Measurements from ENCODE around the gene SPOCD1. TPM values are rescaled to one million over a fixed set of nuclear protein-coding genes. Genes with fewer than 3 reads are reported as not detected.

SPOCD1 gene
- polyA plus RNA-seq, 1 of the 3 experiments (the other 2 are of a cell fraction): 10.7 TPM

DNA sequence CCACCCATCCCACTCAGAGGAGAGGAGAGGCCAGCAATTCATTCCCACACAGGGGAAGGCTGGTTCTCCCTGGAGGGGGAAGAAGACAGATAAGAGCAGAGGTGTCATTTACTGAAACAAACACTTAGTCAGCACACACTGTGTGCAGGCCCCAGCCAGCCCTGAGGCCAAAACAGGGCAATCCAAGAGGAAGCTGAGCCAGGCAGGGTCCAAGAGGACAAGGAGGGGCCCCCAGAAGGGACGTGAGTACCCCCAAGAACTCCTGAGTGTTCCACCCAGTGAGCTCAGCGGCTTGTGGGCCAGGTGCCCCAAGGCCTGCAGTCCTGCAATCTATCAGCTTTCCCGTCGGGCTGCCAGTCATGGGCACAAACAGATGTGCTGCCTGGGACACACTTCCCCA, 67.5 kb downstream of the SPOCD1 start:
- Histone ChIP-seq H3K27me3 (ENCODE audit: insufficient read depth) (no peaks in the 10 kb centered on the region), H3K9ac (no peak overlapping the region), H3F3A (replicated peaks; ENCODE audit: insufficient read depth) (peaks cover 5% of the 10 kb centered on the region), H3K4me2 (no peak overlapping the region), H3K36me3 (replicated peaks in 1 of 2; ENCODE audit: control insufficient read depth in 1 of 2, insufficient read depth in 2 of 2, low read length in 1 of 2) (no peaks in the 10 kb centered on the region), H3K9me3 (no peaks in the 10 kb centered on the region), H4K20me1 (ENCODE audit: insufficient read depth) (peaks cover 13% of the 10 kb centered on the region), H3K9me2 (no peaks in the 10 kb centered on the region), H3K4me3 (ENCODE audit: low read depth in 2 of 2, low read length in 1 of 2) (no peak overlapping the region), H3K27ac (ENCODE audit: low read depth in 2 of 2, low read length in 1 of 2) (peak overlapping the region in 1 of 2 experiments; percentile 43; a peak in 2 of 4 replicates), H2AFZ (ENCODE audit: low read depth) (no peak overlapping the region), H3K79me2 (ENCODE audit: insufficient read depth) (no peaks in the 10 kb centered on the region), H3K4me1 (ENCODE audit: control insufficient read depth in 1 of 2, insufficient read depth in 2 of 2, low read depth in 1 of 2, low read length in 1 of 2) (peaks cover 16 to 60% of the 10 kb centered on the region in 2 experiments; a peak in 3 of 4 replicates)
- TF ChIP-seq RCOR1 (IDR thresholded peaks at IDR 0.05; ENCODE audit: low read length) (peak; percentile 39; the same call in 1 of the 2 replicates), EP300 (IDR thresholded peaks at IDR 0.05; ENCODE audit: borderline replicate concordance in 1 of 2, low read depth in 1 of 2, low read length in 1 of 2) (peak in 1 of 2 experiments; percentile 51; a peak in 1 of 4 replicates), ZBTB33 (IDR thresholded peaks at IDR 0.05; ENCODE audit: borderline replicate concordance, low read depth) (no peak)
- no CpG with 5 or more reads among the region's 4 CpGs for WGBS (ENCODE audit: low lambda C conversion rate)
- peak; percentile 71 for DNase-seq
- CTCF ChIA-PET: interaction anchor here (1.2 to 25.0 kb wide), 10 partner anchors 10 to 216 kb away, joined by 6 to 707 read pairs (median 12); no protein-coding TSS in a partner anchor
- POLR2A ChIA-PET: interaction anchor here (0.8 to 1.1 kb wide), 3 partner anchors 14 to 36 kb away, joined by 3 read pairs; no protein-coding TSS in a partner anchor

DNA sequence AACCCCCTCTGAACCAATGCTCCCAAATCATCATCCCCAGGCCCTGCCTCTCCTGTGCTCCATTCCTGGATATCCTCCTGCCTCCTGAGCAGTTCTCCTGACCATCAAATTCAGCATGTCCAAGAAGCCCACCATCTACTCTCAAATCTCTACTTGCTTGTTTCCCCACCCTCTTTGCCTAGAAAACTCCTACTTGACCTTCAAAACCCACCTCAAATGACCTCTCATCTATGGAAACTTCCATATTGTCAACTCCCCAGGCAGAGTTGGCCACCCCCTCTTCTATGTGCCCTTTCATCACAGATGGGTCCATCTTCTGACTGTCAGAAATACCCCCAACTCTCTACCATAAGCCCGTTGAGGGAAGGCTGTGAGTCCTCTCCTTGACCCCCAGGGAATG, 68.5 kb downstream of the SPOCD1 start:
- no peak overlapping the region for H3K4me3 ChIP-seq (ENCODE audit: low read depth in 2 of 2, low read length in 1 of 2)
- H3K9me3 ChIP-seq: no peaks in the 10 kb centered on the region
- no peak overlapping the region for H2AFZ ChIP-seq (ENCODE audit: low read depth)
- H3F3A ChIP-seq (replicated peaks; ENCODE audit: insufficient read depth): peaks cover 5% of the 10 kb centered on the region
- DNase-seq: no peak
- CTCF ChIA-PET: interaction anchor here (0.8 to 25.0 kb wide), 8 partner anchors 13 to 217 kb away, joined by 4 to 707 read pairs (median 36); no protein-coding TSS in a partner anchor
- no peak overlapping the region for H3K27ac ChIP-seq (ENCODE audit: low read depth in 2 of 2, low read length in 1 of 2)
- H3K27me3 ChIP-seq (ENCODE audit: insufficient read depth): no peaks in the 10 kb centered on the region
- H3K79me2 ChIP-seq (ENCODE audit: insufficient read depth): no peaks in the 10 kb centered on the region
- whole genome bisulfite sequencing (ENCODE audit: low lambda C conversion rate): 86% methylated on average over 1 of the region's 1 CpG
- POLR2A ChIA-PET: no interaction called here
- H4K20me1 ChIP-seq (ENCODE audit: insufficient read depth): peaks cover 13% of the 10 kb centered on the region
- H3K36me3 ChIP-seq (replicated peaks in 1 of 2; ENCODE audit: control insufficient read depth in 1 of 2, insufficient read depth in 2 of 2, low read length in 1 of 2): no peaks in the 10 kb centered on the region
- H3K9ac ChIP-seq: no peak overlapping the region
- H3K4me2 ChIP-seq: no peak overlapping the region
- H3K4me1 ChIP-seq (ENCODE audit: control insufficient read depth in 1 of 2, insufficient read depth in 2 of 2, low read depth in 1 of 2, low read length in 1 of 2): peaks cover 10 to 50% of the 10 kb centered on the region in 2 experiments; a peak in 3 of 4 replicates
- H3K9me2 ChIP-seq: no peaks in the 10 kb centered on the region
- TF ChIP-seq POLR2AphosphoS5 (IDR thresholded peaks at IDR 0.05; ENCODE audit: low read depth, low read length) (no peak), ZBTB33 (IDR thresholded peaks at IDR 0.05; ENCODE audit: borderline replicate concordance, low read depth) (no peak), NRF1 (IDR thresholded peaks at IDR 0.05; ENCODE audit: low read depth, low read length) (no peak), EP300 (IDR thresholded peaks at IDR 0.05; ENCODE audit: borderline replicate concordance in 1 of 2, low read depth in 1 of 2, low read length in 1 of 2) (no peak), ELF1 (IDR thresholded peaks at IDR 0.05) (no peak), TCF12 (IDR thresholded peaks at IDR 0.05) (no peak), GATA2 (CRISPR knock-in tag; IDR thresholded peaks at IDR 0.05) (no peak), REST (IDR thresholded peaks at IDR 0.05; ENCODE audit: low read depth, low read length) (no peak), YY1 (IDR thresholded peaks at IDR 0.05; ENCODE audit: low read depth) (no peak), MXI1 (IDR thresholded peaks at IDR 0.05; ENCODE audit: low read depth, low read length) (no peak), RXRA (IDR thresholded peaks at IDR 0.05; ENCODE audit: borderline replicate concordance, low read depth) (no peak), TEAD4 (IDR thresholded peaks at IDR 0.05; ENCODE audit: borderline replicate concordance, insufficient read depth) (no peak), FOXJ3 (CRISPR knock-in tag; IDR thresholded peaks at IDR 0.05) (no peak), TAF1 (IDR thresholded peaks at IDR 0.05; ENCODE audit: borderline replicate concordance, low read depth, low read length) (no peak), RAD21 (IDR thresholded peaks at IDR 0.05; ENCODE audit: low read length) (no peak)
- TF ChIP-seq, protein P1, sequence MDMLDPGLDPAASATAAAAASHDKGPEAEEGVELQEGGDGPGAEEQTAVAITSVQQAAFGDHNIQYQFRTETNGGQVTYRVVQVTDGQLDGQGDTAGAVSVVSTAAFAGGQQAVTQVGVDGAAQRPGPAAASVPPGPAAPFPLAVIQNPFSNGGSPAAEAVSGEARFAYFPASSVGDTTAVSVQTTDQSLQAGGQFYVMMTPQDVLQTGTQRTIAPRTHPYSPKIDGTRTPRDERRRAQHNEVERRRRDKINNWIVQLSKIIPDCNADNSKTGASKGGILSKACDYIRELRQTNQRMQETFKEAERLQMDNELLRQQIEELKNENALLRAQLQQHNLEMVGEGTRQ (IDR thresholded peaks at IDR 0.05; ENCODE audit: borderline replicate concordance, low read depth, low read length): no peak

Data from SK-N-SH (cell line).